HG03139 (cell line): ENCODE results near the gene ATAD3C.

ENCODE experiments used
- ATAC-seq: cut with Tn5 transposase; IDR thresholded peaks from one replicate; pipeline ENCODE4 v1.9.1; 2021; ENCODE audit not compliant: unreplicated experiment

The ATAD3C gene

DNA sequence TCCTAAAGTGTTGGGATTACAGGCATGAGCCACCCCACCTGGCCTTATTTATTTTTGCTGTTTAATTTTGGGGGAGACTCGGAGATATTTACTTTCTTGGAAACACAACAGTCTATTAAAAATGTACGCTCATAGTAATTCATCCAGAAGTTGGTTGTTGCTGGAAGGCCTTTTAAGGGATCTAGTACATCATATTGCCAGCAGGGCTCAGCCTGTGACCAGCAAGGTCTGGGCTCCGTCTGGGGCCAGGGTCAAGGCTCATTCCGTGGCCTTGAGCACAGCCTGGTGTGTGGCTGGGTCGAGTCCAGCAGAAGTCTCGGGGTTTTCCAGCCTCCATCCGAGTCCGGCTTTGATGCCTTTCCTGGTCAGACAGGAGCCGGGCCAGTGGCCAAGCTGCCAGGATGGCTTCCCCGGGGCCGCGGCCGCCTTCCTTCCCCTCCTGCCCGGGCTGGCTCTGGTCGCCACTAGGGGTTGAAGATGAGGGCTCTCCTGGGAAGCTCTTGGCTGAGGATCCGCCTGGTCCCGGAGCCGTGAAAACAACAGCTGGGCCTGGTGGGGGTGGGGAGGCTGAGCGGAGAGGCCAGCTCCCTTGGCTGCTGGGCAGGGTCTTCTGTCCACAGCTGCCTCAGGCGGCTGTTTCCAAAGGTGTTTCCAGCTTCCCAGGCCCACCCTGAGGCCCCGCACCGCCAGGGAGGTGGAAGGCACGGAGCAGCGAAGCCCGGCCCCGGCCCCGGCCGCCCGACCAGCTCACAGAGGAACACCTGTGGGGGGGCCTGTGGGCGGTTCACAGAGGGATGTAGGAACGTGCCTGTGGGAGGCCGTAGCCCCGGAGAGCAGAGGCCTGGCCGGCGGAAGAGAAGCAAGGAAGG, 19.1 kb upstream of the ATAD3C start:
- no peak for ATAC-seq

DNA sequence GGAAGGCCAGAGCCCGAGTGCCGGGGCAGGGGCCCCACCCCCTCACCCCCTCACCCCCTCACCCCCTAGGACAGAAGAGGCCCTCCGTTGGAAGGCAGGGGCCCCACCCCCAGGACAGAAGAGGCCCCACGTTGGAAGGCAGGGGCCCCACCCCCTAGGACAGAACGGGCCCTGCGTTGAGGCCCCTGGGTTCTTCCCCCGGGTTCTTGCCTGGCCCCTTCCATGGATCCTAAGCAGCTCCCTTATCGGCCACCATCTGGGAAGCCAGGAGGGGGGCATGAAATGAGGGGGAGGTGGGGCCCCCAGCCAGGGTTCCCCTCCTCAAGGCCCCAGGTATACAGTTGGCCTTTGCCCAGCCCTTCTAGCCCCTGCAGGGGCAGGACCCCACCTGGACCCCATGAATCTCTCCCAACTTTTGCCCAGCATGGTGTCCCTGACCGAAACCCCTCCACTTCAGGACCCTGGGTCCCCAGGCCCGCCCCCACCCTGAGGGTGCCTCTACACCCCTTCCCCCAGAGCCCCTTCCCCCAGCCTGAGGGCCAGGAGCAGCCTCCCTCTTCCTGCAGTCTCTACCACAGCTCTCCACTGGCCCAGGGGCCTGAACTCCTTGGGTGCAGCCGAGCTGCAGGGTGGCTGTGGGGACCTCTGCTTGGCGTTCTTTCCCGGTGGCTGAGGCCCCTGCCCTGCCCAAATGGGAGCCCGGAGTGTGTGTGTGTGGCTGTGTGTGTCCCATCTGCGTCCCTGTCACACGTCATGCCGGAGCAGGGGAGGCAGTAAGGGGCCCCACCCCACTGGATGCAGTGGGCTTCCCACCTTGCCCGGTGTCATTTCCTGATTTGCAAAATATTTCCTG, 18.3 kb upstream of the ATAD3C start:
- ATAC-seq, result no peak

DNA sequence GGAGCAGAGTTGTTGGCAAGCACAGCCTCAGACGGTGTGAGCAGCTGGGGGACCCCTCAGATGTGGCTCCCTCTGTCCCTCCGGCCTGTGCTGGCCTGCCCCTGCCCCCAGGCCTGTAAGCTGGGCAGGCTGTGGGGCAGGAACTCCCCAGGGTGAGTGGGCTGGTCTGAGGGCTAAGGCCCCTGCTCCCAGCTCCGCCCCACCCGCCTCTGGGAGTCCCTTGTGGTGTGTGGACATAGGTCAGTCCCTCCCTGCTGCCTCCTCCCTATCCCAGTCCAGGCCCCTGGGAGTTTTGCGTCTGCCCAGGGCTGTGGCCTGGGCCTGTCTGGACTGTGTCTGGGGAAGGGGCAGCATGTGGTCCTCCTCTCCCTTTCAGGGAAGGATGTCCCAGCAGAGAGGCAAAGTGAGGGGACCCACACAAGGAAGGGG, 17.6 kb upstream of the ATAD3C start:
- ATAC-seq, result no peak

DNA sequence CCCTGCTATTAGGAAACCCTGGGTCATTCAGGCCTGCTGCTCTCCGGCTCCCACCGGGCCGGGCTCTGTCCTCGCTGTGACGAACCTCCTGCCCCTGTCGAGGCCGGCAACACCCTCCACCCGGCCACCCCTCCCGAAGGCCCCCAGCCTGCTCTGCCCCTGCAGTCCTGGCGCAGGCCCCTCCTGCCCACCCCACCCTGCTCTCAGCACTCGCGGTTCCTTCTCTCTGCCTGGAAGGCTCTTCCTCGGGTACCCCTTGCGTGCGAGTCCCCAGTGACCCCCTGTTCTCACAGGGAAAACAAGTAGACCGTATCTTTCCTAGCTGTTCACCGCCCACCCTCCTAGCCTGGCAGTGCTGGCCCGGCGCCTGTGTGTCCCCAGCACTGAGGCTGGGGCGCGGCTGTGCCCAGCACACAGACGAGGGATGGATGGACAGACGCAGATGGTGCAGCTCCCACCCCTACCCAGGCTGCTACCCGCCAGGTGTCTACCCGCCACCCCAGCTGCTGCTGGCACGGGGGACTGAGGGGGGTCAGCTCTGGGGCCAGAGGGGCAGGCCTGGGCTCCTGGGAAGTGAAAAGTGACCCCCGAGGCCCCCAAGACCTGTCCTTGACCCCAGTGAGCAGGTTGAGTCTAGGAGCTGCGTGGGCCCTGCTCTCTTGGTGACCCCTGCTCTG, 17.1 kb upstream of the ATAD3C start:
- ATAC-seq, result no peak

DNA sequence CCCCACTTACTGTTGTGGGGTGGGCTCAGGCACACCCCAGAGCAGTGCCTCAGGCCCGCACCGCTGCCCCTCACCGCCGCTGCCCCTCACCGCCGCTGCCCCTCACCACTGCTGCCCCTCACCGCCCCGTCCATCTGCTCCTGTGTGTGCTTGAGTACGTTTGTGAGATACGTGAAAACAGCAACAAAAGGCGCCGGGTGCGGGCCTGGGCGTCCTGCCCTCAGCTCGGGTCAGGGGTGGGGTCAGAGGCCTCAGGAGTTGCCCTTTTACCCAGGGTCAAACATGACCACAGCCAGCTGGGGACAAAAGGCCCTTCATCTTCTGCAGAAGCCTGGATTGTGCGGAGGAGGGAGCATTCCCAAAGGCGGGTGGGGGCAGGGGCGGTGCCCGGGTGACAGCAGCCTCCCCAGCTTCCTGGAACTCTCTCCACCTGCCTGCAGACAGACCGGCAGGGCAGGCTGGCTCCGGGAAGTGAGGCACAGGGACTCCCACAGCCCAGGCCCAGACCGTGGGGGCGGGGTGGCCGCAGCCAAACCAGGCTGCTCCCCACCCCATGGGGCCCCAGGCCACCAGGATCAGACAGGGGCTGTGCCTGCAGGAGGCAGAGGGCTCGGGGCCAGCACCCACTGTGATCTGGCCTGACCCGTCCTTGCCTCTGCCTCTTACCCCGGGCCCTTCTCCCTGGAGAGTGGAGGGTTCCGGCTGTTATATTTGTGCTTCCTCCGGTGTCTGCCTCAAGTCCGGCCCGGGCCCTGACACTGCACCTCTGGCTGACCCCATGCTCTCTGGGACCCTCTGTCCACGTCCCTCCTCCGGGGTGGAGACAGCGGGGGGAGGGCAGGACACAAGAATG, 16.3 kb upstream of the ATAD3C start:
- no peak for ATAC-seq

DNA sequence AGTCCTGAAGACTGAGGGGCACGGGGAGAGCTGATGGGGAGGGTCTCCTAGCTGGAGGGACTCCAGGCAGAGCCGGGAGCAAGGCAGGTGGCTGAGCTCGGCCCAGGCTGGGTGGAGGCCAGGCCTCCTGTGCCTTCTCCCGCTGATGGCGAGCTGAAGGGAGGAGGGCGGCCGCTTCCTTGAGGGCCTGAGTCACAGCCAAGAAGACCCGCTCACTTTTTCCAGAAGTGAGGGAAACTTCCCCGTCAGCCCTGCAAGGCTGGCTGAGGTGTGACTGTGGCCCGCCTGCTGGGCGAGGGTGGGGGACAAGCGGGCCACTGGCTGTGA, 15.7 kb upstream of the ATAD3C start:
- ATAC-seq, result no peak

DNA sequence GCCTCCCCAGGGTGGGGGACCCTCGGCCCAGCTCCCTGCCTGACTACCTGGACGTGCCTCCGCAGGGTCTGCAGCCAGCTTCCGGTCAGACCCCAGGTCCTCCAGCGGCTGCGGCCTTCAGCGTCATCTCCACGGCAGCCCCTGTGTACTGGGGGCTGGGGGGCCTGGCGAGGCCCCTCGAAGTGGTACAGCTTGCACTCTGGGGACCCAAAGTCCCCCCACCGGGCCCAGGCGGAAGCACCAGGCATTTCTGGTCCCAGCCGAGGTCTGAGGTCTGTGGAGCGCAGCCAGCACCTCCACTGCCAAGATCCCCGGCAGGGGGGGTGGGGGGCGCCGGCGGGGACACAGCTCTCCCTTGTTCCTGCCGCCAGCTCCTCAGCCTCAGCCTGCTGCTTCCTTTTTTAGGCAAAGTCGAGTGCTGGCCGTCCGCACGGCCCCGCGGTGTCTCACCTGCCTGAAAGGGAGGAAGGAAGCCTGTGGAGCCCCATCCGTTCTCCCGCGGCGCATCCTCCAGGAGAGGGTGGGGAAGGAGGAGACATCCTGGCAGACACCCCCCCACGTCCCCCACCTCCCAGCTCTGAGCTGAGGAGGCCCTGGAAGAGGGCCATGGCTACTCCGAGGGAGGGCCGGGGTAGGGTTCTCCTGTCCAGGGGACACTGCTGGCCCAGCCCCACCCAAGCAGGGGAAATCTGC, 15.2 kb upstream of the ATAD3C start:
- no peak for ATAC-seq

DNA sequence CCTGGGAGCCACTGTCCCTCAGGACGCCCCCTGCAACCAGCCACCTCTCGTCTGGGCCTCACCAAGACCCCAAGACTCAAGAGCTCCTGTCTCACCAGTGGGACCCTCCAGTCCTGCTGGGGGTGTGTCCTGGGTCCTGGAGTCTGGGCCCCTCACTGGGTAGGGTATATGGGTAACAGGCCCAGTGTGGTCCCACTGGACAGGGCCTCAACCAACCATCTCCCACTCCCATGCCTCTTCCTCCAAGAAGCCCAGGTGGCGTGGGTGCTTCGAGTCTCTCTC, 14.7 kb upstream of the ATAD3C start:
- no peak for ATAC-seq

DNA sequence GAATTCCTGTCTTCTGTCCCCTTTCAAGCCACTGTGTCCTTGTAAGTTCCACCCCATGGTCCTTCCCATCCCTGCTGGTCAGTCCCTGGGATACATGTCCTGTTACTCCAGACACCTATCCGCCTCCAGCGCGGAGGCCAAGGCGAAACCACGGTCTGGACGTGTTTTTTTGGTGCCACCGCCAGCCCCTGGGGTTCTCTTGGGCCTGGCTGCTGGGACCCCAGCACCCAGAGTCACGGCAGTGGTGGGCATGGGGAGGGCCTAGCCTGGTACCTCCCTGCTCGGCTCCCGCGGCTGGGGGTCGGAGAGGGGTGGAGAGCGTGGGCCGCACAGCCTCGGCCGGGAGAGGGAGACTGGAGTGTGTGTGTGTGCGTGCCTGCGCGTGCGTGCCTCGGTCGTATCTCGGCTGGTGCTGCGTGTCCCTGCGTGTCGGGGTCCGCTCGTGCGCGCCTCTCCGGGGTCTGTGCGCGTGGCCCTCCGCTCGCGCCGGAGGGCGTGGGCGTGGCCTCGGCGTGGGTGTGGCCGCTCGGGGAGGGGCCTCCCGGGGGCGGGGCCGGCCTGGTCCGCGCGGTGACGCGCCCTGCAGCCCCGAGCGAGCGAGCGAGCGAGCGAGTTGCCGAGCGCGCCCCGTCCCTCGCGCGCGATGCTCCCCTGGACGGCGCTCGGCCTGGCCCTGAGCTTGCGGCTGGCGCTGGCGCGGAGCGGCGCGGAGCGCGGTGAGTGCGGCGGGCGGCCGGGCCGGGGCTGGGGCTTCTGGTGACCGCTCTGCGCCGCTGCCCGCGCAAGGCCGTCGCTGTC, 14.2 kb upstream of the ATAD3C start, which contains the start of gene VWA1:
VWA1 (plus strand) TSS at position 585 of the 798 bp plus-strand sequence; CDS start at position 644, 59 bp downstream.
- ATAC-seq, result no peak

DNA sequence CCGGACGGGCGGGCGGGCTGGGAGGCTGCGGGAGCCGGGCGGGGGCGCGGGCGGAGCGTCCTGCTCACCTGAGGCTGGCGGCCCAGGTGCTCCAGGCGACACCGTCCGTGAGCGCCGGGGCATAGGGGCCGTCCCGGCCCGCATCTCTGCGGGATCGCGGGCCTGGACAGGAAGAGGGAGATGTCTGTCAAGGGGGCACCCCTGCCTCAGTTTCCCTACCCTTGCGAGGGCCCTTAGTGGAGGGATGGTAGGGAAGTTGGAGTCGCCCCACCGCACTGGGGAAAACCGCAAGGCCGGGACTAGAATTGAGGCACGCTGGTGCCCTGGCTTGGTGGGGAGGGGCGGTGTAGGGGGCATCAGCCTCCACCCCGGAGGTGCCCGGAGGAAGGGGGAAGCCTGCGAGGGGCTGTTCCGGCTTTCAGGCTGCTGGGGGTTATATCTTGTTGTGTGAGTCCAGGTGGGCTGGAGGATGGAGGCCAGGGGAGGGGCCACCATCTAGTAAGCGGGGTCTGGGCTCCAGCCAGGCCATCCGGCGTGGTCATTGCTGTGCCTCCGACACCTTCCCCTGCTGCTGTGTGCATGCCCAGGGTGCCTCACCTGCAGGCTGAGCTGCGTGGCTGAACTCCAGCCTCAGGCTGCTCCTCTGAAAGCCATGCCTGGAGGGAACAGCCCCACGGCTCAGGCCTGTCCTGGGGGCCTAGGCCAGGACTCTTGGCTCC, 13.4 kb upstream of the ATAD3C start:
- ATAC-seq, result no peak

DNA sequence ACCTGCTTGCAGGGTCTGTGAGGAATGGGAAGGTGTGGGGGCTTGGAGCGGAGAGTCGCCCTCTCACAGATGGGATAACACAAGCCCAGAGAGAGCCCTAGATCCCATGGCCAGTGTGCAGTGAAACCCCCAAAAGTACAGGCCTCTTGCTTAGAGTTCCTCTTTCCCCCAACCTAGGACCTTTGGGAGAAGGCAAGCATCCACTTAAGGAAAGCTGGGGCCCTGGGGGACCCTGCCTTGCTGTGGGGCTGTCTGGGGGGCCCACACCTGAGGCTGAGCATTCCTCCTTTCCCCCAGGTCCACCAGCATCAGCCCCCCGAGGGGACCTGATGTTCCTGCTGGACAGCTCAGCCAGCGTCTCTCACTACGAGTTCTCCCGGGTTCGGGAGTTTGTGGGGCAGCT, 12.9 kb upstream of the ATAD3C start:
- no peak for ATAC-seq

DNA sequence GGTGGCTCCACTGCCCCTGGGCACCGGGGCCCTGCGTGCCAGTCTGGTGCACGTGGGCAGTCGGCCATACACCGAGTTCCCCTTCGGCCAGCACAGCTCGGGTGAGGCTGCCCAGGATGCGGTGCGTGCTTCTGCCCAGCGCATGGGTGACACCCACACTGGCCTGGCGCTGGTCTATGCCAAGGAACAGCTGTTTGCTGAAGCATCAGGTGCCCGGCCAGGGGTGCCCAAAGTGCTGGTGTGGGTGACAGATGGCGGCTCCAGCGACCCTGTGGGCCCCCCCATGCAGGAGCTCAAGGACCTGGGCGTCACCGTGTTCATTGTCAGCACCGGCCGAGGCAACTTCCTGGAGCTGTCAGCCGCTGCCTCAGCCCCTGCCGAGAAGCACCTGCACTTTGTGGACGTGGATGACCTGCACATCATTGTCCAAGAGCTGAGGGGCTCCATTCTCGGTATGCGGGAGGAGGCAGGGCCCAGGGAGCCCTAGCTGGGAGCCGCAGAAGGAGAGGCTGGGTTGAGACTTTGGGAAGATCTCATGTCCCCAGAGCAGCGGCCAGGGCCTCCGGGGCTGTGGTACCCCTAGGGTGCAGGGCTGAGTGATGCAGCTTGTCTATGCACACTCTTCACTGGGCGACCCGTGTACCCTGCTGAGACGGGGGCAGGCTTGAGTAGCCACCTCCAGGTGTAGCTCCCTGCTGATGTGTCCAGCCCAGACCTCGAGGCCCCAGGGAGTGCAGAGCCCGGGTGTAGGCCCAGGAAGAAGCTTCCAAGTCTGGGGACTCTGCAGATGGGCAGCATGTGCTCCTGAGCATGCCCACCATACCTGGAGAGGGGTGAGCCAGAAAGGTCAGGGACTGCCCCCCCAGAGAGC, 12.2 kb upstream of the ATAD3C start:
- no peak for ATAC-seq

DNA sequence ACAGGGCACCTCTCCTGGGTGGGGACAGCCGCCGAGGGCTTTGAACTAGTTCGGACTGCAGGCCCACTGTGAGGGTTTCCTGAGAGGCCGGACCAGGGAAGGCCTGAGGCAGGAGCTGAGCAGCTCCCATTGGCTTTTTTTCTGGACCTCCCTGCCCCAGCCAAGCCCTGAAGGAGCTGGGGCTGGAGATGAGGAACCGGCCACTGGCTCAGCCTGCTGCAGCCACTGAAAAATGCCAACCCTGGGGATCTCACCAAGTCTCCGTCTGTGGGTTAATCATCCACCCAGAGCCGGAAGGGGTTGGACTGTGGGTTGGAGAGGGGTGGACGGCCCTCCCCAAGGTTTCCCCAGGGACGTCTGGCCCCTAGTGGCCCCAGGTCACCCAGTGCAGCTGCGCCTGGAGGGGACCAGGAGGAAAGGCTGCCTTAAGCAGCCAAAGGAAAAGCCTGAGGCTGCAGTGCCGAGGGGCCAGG, 11.5 kb upstream of the ATAD3C start:
- ATAC-seq, result no peak

DNA sequence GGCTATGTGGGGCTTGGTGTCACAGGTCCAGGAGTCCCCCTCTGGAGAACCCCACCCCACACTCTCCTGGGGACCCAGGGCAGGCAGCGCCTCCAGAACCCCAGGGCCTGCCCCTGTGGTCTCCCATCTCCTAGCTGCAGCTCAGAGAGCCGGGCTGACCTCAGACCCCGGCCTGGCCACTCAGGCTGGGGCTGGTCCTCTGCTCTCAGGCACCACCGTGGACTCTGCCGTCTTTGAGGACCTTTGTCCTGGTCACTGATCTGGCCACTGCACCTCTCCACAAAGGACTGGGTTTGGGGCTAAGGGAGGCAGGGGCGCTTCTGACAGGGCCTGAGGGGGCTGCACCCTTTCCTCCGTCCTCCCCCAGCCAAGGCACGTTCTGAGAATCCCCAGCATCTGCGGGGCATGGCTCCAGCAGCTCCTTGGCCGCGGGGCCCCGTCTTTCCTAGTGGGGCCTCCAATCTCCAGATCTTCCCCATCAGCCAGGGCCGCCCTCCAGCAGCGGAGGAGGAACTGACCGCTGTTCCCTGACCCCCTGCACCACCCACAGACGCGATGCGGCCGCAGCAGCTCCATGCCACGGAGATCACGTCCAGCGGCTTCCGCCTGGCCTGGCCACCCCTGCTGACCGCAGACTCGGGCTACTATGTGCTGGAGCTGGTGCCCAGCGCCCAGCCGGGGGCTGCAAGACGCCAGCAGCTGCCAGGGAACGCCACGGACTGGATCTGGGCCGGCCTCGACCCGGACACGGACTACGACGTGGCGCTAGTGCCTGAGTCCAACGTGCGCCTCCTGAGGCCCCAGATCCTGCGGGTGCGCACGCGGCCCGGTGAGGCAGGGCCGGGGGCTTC, 10.7 kb upstream of the ATAD3C start:
- no peak for ATAC-seq

DNA sequence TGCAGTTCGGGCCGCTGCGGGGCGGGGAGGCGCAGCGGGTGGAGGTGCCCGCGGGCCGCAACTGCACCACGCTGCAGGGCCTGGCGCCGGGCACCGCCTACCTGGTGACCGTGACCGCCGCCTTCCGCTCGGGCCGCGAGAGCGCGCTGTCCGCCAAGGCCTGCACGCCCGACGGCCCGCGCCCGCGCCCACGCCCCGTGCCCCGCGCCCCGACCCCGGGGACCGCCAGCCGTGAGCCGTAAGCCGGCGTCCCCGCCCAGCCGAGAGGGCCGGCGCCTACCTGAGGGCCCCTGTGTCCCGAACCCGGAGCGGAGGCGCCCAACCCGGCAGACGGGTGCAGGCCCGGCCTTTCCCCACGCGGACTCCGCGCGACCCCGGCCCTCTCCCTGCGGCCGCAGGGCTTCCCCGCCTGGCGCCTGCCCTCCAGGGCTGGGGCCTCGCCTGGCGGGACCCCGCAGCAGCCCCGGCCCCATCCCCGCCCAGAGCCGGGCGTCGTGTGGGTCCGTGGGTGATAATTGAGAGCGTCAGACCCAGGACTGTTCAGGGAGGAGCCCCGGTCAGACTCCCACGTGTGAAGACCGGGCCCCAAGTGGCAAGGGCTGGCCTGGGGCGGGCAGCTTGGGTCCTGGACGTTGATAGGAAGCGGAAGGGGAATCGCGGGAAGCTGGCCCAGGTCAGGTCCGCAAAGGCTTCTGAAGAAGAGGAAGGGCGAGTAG, 9.8 kb upstream of the ATAD3C start:
- ATAC-seq, result no peak
